ENCODE data around the gene GTF2A1. TPM values are rescaled to one million over a fixed set of nuclear protein-coding genes. Genes with fewer than 3 reads are reported as not detected.
A peak's percentile ranks its signal among the peaks of the same experiment; 100 is the strongest.

The GTF2A1 gene
- total RNA-seq, 1 experiment from 2014 or later = 24.4 TPM

- H3K79me2 ChIP-seq (ENCODE audit: low read length) = no peaks in the 10 kb centered on the region
- no peak overlapping the region for H3K9ac ChIP-seq (ENCODE audit: low read length)
- ATAC-seq (no peak), DNase-seq (no peak)
- no peak overlapping the region for H3K4me3 ChIP-seq (ENCODE audit: low read length)
- TF ChIP-seq EZH2phosphoT487 (IDR thresholded peaks at IDR 0.05; ENCODE audit: borderline replicate concordance, low read length) (no peak), CTCF (conservative IDR thresholded peaks at IDR 0.05; ENCODE audit: low read depth, low read length) (no peak), EZH2 (IDR thresholded peaks at IDR 0.05; ENCODE audit: low read length, unreplicated experiment) (no peak)
- no peaks in the 10 kb centered on the region for H3K9me3 ChIP-seq (ENCODE audit: low read length)
- CTCF ChIA-PET = no interaction called here
- no TSS peak for BruUV-seq (replicated peaks)
- no peaks in the 10 kb centered on the region for H3K4me1 ChIP-seq (ENCODE audit: insufficient read depth, low read length)
- intact Hi-C loops (cut with micrococcal nuclease) = no loop called here
- no peaks in the 10 kb centered on the region for H3K9me2 ChIP-seq (replicated peaks; ENCODE audit: low read length)
- POLR2A ChIA-PET (ENCODE audit: unreplicated experiment) = no interaction called here
- H3K36me3 ChIP-seq (ENCODE audit: low read depth, low read length) = no peaks in the 10 kb centered on the region
- no peak overlapping the region for H3K4me2 ChIP-seq (ENCODE audit: low read length)
- no peaks in the 10 kb centered on the region for H3F3A ChIP-seq (ENCODE audit: low read length, unreplicated experiment)
- no peak overlapping the region for H2AFZ ChIP-seq (ENCODE audit: low read length)
- no peaks in the 10 kb centered on the region for H3K27me3 ChIP-seq (ENCODE audit: low read length)
- H3K27ac ChIP-seq (ENCODE audit: low read length) = no peak overlapping the region
- H4K20me1 ChIP-seq (ENCODE audit: low read length) = no peaks in the 10 kb centered on the region
Observed at GRCh38 chr14:81261176-81261575, 40.4 kb upstream of the GTF2A1 start.

- ChIA-PET POLR2A (ENCODE audit: unreplicated experiment) (no interaction called here), CTCF (no interaction called here)
- H2AFZ ChIP-seq (ENCODE audit: low read length) = no peak overlapping the region
Observed at GRCh38 chr14:81260732-81261131, 40.0 kb upstream of the GTF2A1 start.

More at GRCh38 chr14:81260732-81261131, 40.0 kb upstream of the GTF2A1 start:
- no peaks in the 10 kb centered on the region for H3K36me3 ChIP-seq (ENCODE audit: low read depth, low read length)
- H3K27me3 ChIP-seq (ENCODE audit: low read length) = no peaks in the 10 kb centered on the region
- H3K4me1 ChIP-seq (ENCODE audit: insufficient read depth, low read length) = no peaks in the 10 kb centered on the region
- H4K20me1 ChIP-seq (ENCODE audit: low read length) = no peaks in the 10 kb centered on the region
- no peaks in the 10 kb centered on the region for H3K9me2 ChIP-seq (replicated peaks; ENCODE audit: low read length)
- ATAC-seq = no peak
- H3K27ac ChIP-seq (ENCODE audit: low read length) = no peak overlapping the region
- TF ChIP-seq EZH2 (IDR thresholded peaks at IDR 0.05; ENCODE audit: low read length, unreplicated experiment) = no peak
- no peak for TF ChIP-seq CTCF (conservative IDR thresholded peaks at IDR 0.05; ENCODE audit: low read depth, low read length)
- TF ChIP-seq EZH2phosphoT487 (IDR thresholded peaks at IDR 0.05; ENCODE audit: borderline replicate concordance, low read length) = no peak
- H3K9me3 ChIP-seq (ENCODE audit: low read length) = no peaks in the 10 kb centered on the region
- H3K4me2 ChIP-seq (ENCODE audit: low read length) = no peak overlapping the region
- intact Hi-C loops (cut with micrococcal nuclease) = no loop called here
- H3K79me2 ChIP-seq (ENCODE audit: low read length) = no peaks in the 10 kb centered on the region
- no TSS peak for BruUV-seq (replicated peaks)
- no peak overlapping the region for H3K4me3 ChIP-seq (ENCODE audit: low read length)
- no peaks in the 10 kb centered on the region for H3F3A ChIP-seq (ENCODE audit: low read length, unreplicated experiment)
- H3K9ac ChIP-seq (ENCODE audit: low read length) = no peak overlapping the region
- peak; percentile 14 for DNase-seq
